NB4 (cell line): ENCODE data around the gene DOK3.
A peak's percentile ranks its signal among the peaks of the same experiment; 100 is the strongest.

Experiments used
- DNase-seq: peaks from one replicate; pipeline ENCODE4 v3.0.0; 2010; ENCODE audit warnings: low read depth
- H3K4me3 ChIP-seq: one replicate; pipeline ENCODE4 v1.5.1; 2011; ENCODE audit warnings: mild to moderate bottlenecking, low read depth, low read length, moderate library complexity
- CTCF ChIP-seq: IDR thresholded peaks from one replicate; pipeline ENCODE4 v1.5.1; 2012; ENCODE audit warnings: low read depth, low read length
- MAX ChIP-seq: IDR thresholded peaks from 2 replicates; pipeline ENCODE4 v1.6.1; 2011; ENCODE audit warnings: low read depth, low read length
- MYC ChIP-seq: IDR thresholded peaks from 2 replicates; pipeline ENCODE4 v1.6.1; 2011; ENCODE audit warnings: low read depth, low read length
- POLR2A ChIP-seq: IDR thresholded peaks from 2 replicates; pipeline ENCODE4 v1.6.1; 2011; ENCODE audit warnings: mild to moderate bottlenecking; ENCODE audit not compliant: insufficient read length; ENCODE audit errors: extremely low read depth

The DOK3 gene

GRCh38 chr5:177504086-177505056, 5.3 kb downstream of the DOK3 start:
- no peak for DNase-seq
- TF ChIP-seq POLR2A (no peak), MAX (no peak), CTCF (no peak), MYC (no peak)
- no peak overlapping the region for H3K4me3 ChIP-seq

- TF ChIP-seq MAX (no peak), POLR2A (peak; percentile 11), CTCF (no peak), MYC (no peak)
- no peak overlapping the region for H3K4me3 ChIP-seq
- no peak for DNase-seq
These were observed 6.1 kb downstream of the DOK3 start for GRCh38 chr5:177503351-177504085.

- TF ChIP-seq MYC = no peak
- no peak for TF ChIP-seq MAX
- TF ChIP-seq POLR2A = no peak
- no peak for TF ChIP-seq CTCF
- no peak overlapping the region for H3K4me3 ChIP-seq
- no peak for DNase-seq
These were observed 6.7 kb downstream of the DOK3 start for GRCh38 chr5:177502886-177503285.

- H3K4me3 ChIP-seq = no peak overlapping the region
- DNase-seq = no peak
- no peak for TF ChIP-seq POLR2A
- TF ChIP-seq MYC = no peak
- no peak for TF ChIP-seq MAX
- TF ChIP-seq CTCF = no peak
These were observed 7.5 kb downstream of the DOK3 start for GRCh38 chr5:177501874-177502678.

- peak; percentile 88 for DNase-seq
- H3K4me3 ChIP-seq = no peak overlapping the region
- no peak for TF ChIP-seq MYC
- TF ChIP-seq MAX = no peak
- TF ChIP-seq POLR2A = peak; percentile 17
- peak; percentile 93 for TF ChIP-seq CTCF
These were observed 8.7 kb downstream of the DOK3 start for GRCh38 chr5:177500685-177501522.
